Activated CD8-positive, alpha-beta memory T cell treated with anti-CD3 and anti-CD28 coated beads, Interleukin-2, amount 10 ng/mL, durations not matched to agents 7 days and 5 days (primary cell): ENCODE measurements around the gene MBD3L5. TPM values are rescaled to one million over a fixed set of nuclear protein-coding genes. Genes with fewer than 3 reads are reported as not detected.

Experiments used
- total RNA-seq, 2 experiments: library from RNA; stranded (reverse); gene quantifications; one replicate each; pipeline ENCODE4 v1.2.3, GENCODE V29; 2021

Gene MBD3L5
- total RNA-seq, 2 experiments from 2014 or later, result not detected

Other genes starting within 250 kb of the MBD3L5 start
- under 1 TPM; 0.44 to 0.54 TPM for gene ADGRE1, start 143.0 kb upstream of the MBD3L5 start, total RNA-seq
- not detected for gene MBD3L2B, start 9.1 kb upstream of the MBD3L5 start, total RNA-seq
- not detected for gene MBD3L4, start 9.6 kb downstream of the MBD3L5 start, total RNA-seq
- not detected for gene MBD3L2, start 18.7 kb downstream of the MBD3L5 start, total RNA-seq
- not detected for gene MBD3L3, start 28.1 kb downstream of the MBD3L5 start, total RNA-seq
- gene ZNF557, start 39.1 kb downstream of the MBD3L5 start, total RNA-seq, result 10 to 100 TPM; 13.3 to 13.5 TPM